Activated CD4-positive, alpha-beta T cell treated with anti-CD3 and anti-CD28 coated beads, Interleukin-2, amount 50 U/mL, for 4 hours (primary cell): Measurements from ENCODE around the gene KDM2B.

ENCODE experiments used
- DNase-seq, 2 experiments: peaks; one replicate each; pipeline ENCODE4 v3.0.0-alpha.2; 2020

KDM2B gene

DNA sequence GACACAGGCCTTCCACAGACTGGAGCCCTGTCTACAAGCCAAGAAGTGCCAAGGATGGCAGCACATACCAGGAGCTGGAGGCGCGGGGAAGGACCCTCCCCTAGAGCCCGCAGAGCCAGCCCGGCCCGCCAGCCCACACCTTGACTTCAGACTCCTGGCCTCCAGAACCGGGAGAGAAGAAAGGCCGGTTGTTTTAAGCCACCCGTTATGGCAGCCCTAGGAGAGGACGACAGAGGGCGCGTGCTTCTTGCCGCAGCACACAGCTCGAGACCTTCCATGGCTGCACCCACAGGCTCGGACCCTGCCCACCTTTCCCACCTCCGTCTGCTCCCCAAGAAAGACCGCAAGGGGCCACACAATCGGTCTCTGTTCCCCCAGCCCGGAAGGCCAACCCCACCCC, 127.2 kb downstream of the KDM2B start:
- DNase-seq = no peak

DNA sequence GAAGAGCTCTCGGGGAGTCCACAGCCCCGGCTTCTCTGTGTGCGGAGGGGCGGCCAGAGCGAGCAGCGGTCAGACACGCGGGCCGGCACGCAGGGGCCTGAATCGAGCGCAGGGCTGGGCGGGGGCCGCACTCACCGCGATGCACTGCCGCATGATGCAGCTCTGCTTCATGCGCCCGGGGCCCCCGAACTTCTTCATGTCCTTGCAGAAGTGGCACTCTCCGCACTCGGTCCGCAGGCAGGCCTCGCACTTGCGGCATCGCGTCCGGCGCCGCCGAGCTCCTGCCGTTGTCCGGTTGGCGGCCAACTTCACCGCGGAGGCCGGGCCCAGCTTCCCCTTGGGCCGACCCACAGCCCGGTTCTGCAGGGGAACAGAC, 127.8 kb downstream of the KDM2B start:
- DNase-seq = no peak

DNA sequence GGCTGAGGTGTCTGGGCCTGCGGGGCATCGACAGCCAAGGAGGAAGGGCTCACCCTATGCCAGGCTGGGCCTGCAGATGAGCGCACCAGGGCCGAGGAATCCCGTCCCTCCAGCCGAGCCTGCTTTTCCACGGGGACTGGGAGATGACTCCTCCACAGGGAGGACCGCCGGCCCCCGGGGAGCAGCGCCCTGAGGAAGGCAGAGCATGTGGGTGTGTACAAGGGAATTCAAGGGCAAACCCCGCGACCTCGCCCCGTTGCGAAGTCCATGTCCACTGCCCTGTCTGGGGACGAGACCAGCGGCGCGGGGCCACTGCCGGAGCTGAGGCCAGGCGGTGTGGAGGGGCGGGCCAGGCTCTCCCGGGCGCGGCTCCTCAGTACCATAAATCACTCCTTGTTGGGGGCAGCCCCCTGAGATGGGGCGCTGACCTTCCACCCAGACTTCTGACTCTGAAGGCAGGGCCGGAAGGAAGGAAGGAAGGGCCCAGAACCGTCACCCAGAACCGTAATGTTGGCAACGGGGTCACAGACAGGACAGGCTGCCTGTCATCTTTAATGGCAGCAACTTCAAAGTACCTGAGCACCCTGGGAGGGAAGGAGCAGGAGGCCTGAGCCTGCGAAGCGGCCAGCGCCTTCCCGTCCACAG, 128.4 kb downstream of the KDM2B start:
- no peak for DNase-seq

DNA sequence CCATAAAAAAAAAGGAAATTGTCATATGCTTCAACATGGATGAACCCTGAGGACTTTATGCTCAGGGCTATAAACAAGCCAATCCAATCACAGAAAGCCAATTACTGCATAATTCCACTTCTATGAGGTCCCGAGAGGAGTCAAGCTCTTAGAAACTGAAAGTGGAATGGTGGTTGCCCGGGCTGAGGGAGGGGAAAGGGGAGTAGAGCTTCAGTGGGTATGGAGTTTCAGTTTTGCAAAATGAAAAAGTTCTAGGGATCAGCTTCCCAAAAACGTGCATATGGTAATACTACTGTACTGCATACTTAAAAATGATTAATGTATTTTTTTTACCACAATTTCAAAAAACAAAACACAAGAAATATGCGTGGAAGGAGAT, 128.9 kb downstream of the KDM2B start:
- no peak for DNase-seq

DNA sequence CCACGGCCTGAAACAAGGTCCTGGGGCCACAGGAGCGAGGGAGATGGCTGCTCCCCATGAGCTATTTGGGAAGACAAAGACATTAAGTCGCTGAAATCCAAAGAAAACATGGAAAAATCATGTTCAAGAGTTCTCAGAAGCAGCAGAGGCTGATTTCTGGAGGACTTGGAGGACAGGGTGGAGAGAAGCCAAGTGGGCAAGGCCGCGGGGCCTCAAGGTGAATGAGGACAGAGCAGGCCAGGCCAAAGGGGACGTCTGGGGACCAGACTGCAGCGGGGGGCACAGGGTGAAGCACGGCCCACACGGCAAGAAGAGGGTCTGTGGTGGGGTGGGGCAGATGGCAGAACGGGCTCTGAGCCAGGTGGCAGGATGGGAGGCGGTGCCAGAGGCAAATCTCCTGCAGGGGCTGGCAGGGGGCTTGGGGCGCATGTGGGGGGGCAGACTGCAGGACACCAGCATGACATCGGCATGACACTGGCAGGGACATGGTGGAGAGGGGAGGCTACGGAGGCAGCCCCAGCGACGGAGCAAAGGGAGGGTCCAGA, 132.0 kb downstream of the KDM2B start:
- DNase-seq = no peak

DNA sequence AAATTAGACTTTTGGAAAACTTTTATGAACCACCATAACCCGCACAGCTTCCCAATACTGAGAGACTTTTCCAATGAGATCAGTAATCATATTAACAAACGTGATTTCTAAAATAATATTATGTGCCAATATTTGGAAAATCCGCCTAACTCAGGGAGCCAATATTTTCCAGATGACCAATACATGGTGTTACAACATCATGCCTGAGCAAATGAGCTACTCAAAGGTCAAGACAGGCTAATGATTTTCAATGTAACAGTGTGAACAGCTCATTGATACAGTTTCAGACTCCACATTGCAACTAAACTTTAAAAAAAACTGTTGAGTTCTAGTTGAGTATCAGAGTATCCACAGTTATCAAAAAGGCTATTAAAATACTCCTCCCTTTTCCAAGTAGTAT, 134.1 kb downstream of the KDM2B start:
- no peak for DNase-seq

DNA sequence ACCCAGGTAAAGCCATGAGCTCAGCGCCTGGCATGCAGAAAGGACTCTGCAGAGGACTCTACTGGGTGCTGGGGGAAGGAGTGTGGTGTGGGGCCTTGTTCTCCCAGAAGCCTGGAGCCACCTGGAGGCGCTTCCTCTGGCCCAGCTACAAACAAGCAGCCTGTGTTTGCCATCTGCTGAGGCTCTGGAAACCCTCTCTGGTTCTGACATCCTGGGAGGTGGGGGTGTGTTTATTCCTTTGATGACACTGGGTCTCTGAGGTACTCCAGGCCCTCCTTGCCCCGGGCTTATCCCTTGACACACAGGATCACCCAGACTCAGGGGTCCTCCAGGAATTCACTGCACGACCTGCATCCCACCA, 136.0 kb downstream of the KDM2B start:
- DNase-seq = no peak

DNA sequence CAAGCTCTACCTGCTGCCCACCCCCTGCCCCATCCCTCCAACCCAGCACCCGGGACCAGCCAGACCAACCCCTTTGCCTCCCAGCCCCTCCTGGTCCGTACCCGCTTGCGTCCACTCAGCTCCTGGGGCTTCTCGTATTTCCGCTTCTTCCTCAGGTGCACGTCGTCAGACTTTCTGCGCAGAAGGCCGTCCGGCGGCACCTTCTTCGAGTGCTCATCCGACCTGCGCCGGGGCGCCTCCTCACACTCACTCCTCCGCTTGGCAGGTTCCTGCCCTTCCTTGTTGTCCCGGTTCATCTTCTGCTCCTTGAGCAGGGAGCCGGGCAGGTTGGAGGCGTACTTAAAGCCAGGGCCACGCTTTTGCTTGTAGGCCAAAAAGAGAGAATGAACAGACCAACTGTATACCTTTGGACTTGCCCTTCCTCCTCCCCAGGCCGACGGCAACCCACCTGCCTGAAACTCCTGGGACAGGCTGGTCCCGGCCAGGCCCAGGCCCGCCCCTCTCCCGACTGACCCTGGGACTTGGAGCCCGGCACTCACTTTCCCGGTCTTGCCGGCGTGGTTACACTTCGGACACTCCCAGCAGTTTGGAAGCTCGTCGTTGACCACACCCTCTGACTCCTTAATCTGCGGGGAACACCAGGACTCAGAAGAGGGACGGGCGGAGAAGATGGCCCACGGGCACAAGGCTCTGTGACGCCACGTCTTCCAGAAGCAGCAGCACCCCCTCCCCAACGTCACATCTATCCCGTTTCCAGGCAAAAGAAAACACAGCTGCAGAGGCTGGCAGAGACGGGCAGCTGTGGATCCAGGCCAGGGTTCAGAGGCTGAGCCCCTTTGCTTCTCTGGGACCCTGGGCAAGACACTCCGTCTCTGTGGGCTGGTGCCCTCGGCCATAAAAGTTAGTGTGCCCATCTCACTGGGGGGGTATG, 136.6 kb downstream of the KDM2B start:
- DNase-seq = no peak

DNA sequence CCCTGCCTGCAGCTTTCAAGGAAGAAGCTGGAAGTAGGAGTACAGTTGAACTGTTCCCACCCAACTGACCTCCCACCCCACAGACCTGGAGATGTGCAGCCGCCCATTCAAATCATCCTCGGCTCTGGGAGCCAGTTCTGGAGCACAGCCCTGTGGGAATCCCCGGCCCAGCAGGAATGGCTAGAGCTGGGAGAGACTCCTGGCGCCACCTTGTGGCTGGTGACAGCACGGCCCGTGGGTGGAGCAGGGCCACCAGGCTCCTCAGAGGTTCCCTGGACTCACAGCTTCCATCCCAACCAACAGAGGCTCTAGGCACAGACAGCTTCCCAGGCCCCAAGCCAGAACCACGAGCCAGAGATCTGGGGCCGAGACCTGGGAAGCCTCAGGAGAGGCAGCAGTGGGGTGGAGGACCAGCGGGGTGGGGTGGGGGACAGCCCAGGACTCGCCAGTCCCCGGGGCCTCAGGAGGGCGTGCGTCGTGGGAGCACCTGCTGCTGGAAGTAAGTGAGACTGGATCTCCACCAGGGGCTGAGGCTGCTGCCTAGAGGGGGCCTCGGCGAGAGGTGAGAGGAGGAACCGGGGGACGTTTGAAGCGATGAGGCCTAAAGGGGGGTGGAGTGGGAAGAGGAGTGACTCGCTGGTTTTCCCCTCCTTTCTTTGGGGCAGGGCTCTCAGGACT, 137.5 kb downstream of the KDM2B start:
- DNase-seq = peak; percentile 61 to 67

DNA sequence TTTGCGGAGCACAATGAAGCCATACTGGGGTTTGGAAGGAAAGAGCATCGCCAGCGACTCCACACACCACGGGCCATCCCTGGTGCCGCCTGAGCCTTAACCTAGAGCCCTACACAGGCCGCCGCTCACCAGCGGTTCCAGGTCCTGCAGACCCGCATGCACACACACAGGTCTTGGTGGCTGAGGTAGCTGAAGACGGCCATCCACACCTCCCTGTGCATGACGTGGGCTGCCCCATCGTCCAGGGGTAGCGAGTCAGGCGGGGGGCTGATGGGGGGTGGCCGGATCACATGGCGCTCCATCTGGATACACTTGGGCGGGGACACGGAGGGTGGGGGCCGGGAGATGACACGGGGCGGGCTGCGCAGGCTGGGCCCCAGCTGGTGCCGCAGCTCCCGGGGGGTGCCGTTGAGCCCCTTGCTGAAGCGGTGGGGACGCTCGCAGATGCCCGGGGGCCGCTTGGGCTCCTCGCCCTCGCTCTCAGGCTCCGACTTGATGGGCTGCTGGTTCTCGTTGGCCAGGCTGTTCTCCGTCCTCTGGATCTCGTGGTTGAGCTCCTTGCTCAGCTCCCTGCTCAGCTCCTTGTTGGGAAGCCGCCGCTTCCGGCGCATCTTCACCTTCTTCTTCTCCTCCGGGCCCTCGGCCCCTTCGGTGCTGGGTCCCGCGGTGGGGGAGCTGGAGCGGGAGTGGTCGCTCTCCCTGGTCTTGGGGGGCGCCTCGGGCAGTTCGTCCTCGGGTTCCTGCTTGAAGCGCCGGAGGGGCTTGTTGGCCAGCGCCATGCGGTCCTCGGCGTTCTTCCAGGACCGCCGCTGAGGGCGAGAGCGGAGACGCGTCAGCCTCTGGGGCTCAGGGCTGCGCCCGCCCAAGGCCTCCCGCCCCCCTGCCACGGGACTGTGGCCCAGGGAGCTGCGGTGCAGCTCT, 138.5 kb downstream of the KDM2B start:
- no peak for DNase-seq

DNA sequence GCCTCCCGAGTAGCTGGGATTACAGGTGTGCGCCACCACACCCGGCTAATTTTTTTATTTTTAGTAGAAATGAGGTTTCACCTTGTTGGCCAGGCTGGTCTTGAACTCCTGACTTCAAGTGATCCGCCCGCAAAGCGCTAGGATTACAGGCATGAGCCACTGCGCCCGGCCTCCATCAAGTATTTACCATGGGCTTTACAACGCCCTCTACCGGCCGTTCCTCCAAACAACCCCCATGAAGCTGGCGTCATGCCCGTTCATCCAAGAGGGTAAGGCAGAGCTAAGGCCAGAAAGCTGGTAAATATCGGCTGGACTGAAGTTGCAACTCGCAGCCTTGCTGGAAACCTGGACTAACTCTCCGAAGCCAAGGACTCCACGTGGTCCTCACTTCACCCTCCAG, 139.3 kb downstream of the KDM2B start:
- no peak for DNase-seq

DNA sequence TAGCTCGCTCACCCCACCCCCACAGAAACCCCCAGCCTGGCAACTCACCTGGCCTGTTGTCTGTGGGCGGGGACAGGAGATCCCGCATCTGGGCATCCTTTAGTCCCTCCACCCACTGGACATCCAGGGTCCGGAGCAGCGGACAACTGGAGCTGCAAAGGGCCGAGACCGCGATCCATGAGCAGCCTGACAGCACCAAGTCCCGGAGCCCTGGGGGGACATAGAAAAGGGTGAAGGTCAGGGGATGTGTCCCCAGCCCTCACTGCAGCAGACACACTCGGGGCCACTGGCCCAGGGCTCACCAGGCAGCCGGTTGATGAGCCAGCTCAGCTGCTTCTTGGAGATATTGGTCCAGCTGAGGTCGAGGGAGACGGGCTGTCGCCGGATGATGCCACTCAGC, 140.1 kb downstream of the KDM2B start:
- no peak for DNase-seq

DNA sequence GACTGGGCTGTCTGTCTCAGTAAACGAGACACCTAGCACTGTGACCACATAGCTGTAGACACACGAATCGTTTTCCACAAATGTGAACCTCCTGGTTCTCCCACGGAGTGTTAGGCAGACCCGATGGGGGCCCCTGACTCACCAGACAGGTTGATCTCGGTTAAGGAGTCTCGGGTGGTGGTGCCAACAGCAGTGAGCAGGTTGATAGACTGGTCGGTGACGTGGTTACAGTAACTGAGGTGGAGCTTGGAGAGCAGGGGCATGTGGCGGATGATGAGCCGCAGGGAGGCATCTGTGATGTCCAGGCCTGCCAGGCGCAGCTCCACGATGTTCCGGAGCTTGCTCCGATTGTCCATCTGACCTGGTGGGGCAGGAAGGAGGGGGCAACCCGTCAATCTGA, 141.1 kb downstream of the KDM2B start:
- DNase-seq = no peak

DNA sequence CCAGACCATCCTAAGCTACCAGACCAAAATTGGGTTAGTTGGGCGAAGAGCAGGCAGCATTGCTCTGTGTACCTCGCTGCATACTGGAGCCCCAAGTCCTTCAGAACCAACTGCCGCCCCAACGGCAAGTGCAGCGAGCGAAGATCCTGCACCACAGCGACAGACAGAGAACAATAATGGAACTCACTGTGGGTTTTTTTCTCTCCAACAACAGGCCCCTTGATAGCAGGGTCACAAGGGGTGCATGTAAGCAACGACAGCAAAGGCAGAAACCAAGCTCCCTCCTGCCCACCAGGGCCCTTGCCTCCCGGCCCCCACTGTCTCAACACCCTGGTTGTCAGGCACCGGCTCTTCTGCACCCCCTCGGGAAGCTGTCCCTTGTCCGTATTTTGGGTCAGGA, 141.9 kb downstream of the KDM2B start:
- DNase-seq = no peak

DNA sequence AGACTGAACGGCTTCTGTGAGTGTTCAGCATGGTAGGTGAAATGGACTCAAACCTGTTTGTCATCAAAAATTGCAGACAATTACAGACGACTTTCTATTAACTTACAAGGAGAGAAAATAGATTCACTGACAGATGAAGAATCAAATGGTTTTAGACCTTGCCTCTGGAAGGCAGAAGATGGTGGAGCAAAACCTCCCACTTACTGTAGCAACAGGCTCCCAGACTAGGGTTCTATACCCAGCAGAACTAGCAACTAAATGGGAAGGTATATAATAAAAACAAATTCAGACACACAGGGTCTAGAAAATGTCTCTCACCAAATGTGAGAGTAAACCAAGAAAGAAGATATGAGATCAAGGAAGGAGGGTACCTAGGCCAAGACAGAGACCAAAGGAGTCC, 144.1 kb downstream of the KDM2B start:
- DNase-seq = no peak

DNA sequence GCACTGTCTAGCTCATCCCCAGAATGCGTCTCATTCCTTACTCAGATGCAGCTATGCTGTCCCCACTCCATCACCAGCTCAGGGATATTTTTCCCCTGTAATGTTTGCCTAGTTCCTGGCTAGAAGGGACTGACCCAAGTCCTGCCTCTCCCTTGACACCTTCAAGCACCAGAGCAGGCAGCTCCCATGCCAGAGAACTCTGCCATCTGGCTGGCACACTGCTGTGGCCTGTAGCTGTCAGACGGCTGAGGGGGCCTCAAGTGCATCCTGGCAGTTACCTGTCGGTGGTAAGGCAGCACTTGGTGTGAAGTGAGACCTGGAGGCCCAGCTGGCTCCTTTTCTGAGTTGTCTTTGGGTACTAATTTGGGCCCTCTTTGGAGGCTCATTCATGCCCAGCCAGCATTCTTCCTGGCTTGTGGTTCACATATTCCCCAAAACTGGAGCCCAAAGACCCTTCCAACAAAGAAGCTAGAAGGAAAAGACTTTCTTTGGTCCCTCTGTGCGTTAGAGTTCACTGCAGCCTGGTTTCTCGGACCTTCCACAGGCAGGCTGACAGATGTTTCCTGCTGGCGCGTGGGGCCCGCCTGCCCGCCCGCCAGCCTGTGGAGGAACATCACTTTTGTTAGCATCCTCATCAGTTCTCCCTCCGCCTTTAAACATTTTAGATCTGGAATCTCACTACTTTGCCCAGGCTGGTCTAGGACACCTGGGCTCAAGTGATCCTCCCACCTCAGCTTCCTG, 147.9 kb downstream of the KDM2B start:
- no peak for DNase-seq

DNA sequence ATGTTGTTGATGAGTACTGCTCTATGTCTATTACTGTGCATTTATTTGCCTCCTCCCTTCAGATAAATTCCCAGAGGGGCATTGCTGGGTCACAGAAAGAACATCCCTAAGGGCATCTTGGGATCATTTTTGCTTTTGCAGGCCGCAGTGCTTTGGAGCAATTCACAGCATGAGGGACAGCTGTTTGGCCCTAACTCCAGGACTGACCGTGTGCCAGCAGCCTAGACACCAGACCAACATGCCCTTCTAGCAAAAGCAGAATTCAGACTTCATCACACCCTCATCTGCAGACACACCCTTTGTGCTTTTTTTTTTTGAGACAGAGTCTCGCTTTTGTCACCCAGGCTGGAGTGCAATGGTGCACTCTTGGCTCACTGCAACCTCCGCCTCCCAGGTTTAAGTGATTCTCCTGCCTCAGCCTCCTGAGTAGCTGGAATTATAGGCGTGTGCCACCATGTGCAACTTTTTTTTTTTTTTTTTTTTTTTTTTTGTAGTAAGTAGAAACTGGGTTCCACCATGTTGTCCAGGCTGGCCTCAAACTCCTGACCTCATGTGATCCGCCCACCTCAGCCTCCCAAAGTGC, 149.9 kb downstream of the KDM2B start:
- no peak for DNase-seq

DNA sequence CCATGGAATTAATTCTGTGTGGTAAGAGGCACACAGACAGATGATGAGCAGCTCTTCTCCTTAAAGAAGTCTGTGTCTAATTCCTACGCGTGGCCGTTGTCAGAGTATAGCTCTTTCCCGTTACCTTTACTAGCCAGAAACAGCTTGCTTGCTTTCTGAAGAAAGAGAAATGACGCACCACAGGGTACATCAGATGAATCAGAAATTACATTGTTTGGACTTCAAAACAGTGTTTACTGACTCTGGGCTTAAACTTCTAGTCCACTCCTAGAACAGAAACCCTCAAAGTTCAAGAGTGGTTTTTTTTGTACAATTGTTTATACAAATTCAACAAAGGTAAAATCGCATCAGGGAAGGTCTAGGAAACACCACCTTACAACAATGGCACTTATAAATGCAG, 151.9 kb downstream of the KDM2B start:
- DNase-seq = no peak

DNA sequence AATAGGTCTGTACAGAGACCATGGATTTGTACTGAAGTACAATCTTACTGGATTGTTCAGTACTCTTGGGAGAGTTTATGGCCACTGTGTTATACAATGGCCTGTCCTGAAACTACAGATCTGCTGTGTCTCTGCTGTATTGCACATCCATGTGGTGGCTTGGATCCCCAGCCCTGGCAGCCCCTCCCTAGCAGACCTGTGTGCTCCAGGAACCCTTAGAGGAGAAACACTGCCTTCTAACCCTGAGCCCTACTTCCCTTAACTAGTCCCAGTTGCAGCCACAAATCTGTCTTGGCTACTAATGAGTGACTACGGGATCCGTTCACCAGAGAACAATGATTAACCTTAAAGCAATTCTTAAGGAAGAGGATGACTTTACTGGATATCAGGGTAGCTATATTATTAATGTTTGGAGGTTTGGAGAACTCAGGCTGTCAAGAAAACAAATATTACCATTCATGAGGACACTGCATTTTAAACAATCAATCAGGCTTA, 153.2 kb downstream of the KDM2B start:
- no peak for DNase-seq

DNA sequence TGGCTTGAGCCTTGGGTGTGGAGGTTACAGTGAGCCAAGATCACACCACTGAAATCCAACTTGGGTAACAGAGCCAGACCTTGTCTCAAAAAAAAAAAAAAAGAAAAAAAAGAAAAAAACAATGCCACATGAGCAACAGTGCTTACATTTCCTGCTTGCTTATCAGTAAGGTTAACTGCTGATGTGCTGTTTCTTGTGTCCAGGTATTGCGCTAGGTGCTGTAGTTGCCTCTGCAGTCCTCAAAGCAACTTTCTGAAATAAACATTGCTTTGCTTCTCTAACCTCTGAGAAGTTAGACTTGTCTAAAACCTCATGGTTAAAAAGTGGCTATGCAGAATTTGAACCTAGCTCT, 156.2 kb downstream of the KDM2B start:
- DNase-seq = no peak
